Activated T-helper 9 cell treated with anti-CD3 and anti-CD28 coated beads, Interleukin-2, amount 50 U/mL, for 16 hours (primary cell): Measurements from ENCODE around the gene RARRES2.
A peak's percentile ranks its signal among the peaks of the same experiment; 100 is the strongest.

ENCODE experiments used
- DNase-seq: peaks from one replicate; pipeline ENCODE4 v3.0.0-alpha.2; 2020; ENCODE audit warnings: low read depth

The RARRES2 gene

DNA sequence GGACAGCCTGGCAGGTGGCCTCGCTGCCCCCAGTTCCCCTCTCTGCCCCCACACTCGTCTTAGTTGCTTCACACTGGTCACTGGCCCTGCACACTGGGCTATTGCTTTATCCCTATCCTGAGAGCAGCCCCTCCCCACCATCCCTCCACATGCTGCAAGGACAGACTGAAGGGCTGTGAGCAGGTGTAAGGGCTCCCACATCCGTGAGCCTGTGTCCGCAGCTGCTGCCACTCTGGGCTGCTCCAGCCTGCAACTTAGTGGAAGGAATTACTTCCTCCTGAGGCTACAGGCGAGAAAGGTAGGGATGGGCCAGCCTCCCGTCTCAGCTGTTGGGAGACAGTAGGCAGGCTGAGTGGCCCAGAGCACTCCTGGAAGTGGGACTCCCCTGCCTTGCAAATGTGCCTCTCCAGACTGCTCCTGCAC lies 3.8 kb downstream of the RARRES2 start:
- no peak for DNase-seq

DNA sequence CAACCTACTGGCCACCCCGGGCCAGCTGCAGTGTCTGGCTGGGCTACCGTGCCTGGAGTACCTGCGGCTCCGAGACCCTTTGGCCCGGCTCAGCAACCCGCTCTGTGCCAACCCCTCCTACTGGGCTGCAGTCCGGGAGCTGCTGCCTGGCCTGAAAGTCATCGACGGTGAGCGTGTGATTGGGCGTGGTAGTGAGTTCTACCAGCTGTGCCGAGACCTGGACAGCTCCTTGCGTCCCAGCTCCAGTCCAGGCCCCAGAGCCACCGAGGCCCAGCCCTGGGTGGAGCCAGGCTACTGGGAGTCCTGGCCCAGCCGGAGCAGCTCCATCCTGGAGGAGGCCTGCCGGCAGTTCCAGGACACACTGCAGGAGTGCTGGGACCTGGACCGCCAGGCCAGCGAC lies 4.2 kb downstream of the RARRES2 start:
- DNase-seq = no peak

DNA sequence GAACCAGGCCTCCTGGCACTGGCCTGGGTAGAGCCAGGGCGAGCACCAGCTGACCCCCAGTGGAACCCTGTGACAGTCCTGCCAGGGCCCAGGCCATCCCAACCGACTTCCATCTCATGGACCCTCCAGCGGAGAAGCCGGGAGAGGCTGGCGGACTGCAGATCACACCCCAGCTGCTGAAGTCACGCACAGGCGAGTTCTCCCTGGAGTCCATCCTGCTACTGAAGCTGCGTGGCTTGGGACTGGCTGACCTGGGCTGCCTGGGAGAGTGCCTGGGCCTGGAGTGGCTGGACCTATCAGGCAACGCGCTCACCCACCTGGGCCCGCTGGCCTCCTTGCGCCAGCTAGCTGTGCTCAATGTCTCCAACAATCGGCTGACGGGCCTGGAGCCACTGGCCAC lies 4.7 kb downstream of the RARRES2 start:
- no peak for DNase-seq

DNA sequence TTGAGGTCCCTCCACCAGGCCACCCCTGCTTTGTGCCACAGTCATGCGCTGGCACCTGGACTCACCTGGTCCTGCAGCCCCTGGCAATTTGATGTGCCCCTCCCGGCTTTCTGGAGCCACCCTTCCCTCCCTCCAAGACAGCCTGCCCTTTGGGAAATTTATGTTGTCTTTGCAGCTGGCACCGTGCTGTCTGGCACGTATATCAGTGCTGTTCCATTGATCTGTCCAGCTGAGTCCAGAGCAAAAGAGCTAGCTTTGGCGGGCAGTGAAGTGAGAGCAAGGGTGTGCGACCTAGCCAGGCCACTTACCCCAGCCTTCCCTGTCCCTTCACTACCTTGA lies 5.7 kb downstream of the RARRES2 start:
- DNase-seq = no peak

DNA sequence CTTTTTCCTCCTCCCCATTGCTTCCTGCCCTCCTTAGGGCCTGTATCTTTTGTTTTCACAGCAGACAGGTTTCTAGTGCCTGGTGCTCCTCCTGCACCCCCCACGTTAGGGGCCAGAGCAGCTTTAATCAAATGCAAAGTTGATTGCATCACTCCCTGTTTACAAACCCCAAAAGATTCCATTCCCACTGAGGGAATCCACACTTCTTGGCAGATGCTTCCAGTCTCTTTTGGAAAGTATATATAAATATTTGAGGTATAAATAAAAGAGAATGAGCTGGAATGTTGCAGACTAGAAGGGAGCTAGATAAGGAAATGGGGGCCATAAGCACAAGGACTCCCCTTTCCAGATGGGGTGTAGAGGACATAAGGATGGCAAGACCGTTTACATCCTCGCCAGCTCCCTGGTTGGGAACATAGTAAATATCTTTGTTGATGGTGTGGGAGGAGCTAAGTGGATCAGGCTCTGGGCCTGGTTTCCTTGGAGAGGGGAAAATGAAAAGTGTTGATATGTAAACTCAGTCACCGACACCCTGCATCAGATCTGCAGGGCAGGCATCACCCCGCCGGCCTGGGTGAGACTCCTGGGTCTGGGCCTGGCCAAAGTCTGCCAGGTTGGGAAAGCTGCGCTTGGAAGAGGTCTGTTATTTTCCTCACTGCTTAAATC lies 6.2 kb downstream of the RARRES2 start:
- no peak for DNase-seq

DNA sequence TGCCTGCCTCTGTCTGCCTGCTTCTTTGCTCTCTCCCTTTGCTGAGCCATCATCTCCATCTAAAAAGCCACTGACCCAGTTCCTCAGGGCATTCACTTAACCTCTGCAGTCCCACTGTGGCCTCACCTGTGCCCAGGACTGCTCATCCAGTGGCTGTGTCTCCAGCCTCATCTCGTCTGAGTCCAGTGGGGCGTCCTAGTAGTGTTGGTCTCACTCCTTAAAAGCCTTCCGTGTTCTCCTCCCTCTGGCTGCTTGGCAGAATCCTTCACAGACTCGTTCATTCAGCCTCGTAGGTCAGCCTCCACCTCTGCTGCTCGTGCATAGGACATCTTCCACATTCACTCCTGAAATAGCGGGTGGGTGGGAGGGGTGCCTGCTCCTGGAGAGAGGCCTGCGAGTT lies 7.3 kb downstream of the RARRES2 start:
- no peak for DNase-seq

DNA sequence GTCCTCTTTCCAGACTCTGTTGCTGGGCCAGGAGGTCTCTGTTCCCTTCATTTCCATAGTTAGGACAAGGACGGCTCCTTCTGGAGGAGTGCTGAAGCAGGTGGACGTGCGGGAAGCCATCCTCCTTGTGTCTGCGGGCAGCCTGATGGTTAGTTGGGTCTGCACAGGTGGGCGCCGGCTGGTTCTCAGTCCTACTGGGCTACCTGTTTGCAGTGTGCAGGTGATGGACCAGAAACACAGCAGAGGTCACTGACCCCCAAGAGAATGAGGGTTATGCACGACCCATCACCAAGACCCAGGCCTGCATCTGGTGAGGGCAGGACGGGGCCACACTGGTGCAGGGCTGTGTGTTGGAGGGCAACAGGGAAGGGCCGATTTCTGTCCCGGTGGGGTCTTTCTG lies 7.8 kb downstream of the RARRES2 start:
- no peak for DNase-seq

DNA sequence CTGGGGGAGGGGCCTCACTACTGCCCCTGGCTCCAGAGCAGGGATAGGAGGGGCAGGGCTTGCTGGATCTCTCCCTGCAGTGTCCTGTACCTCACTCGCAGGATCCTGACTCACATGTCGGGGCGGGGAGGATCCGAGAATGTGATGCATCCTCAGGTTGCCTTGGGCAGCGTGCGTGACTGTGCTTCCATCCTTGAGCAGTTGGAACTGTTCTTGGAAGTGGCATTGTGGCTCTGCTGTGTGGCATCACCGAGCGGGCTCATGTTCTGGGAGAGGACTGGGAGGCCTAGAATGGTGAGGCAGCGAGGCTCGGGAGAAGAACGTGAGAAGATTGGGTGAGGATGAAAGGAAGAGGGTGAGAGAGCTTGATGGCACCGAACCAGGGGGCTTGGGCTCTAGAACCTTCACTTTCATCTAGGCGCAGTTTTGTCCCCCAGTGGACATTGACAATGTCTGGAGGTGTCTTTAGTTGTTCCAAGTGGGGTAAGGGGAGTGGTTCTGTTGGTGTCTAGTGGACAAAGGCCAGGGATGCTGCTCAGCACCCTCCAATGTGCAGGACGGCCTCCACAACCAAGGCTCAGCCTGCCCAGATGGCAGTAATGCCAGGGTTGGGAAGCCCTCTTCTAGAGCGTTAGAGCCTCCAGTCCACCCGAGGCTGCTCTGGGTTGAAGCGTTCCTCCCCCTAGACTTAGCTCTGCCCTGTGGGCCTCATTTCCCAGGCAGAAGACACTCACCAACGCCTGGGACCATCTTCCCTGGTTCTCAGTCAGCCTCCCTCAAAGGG lies 8.4 kb downstream of the RARRES2 start:
- no peak for DNase-seq

DNA sequence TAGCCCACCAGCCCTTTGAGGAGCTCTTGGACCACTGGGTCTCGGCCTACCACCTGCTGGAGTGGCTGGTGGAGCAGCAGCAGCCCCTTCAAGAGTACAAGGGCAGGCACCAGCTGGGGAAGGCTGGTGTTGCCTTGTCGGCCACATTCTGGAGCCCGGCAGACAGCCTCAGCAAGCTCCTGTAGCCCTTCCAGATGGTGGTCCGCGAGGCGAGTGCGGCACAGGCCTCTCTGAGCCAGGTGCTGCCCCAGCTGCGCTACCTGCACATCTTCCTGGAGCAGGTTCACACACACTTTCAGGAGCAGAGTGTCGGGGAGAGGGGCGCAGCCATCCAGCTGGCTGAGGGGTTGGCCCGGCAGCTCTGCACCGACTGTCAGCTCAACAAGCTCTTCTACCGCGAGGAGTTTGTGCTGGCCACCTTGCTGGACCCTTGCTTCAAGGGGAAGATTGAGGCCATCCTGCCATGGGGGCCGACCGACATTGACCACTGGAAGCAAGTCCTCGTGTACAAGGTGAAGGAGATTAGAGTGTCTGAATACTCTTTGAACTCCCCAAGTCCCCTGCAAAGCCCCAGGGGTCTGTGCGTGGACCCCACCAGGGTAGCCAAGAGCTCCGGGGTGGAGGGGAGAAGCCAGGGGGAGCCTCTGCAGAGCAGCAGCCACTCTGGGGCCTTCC lies 11.1 kb downstream of the RARRES2 start:
- DNase-seq = no peak

DNA sequence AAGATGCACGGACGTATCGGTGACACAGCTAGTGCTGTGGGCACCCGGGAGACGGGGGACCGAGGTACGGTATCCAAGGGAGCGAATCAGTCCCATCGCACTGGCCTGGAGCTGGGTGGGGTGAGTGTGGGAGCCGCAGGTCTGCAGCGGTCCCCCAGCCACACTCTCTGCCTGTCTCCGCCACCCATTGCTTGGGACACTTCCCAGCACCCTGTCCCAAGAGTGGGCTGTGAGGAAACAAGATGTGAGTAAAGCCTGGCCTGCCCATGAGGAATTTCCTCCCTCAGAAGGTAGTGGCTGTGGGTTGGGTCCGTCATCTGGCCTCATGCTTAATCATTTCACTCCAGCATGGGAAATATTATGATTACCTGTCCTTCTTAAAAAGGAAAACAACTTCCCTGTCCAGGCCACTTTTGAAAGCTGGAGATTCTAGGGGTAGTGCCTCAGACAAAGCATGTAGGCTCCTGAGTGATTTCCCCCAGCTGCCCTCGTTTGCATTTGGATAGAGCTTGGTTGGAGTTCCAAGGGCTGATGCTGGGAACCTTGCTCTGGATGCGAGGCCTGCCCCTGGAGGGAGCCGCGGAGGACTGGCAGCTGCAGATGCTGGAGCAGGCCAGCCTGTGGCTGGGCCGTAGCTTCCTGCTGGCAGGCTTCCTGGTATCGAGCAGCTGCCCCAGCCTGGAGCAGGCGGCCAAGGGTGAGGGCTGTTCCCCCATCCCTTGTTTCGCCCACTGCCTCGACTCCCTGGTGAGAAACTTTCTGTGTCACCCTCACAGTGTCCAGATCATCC lies 11.9 kb downstream of the RARRES2 start:
- DNase-seq = no peak

DNA sequence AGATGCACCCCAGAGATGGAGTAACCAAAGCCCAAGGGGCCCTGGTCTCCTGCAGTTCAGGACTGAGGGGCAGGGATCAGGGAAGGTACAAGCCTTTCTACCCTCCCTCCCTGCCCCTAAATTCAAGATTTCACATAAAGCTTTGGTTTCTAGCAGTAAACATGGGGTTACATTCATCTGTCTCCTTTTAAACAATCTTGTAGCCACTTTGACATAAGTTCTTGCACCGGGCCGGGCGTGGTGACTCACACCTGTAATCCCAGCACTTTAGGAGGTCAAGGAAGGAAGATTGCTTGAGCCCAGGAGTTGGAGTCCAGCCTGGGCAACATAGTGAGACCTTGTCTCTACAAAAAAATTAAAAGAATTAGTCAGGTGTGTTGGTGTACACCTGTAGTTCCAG lies 14.1 kb downstream of the RARRES2 start:
- DNase-seq = no peak

DNA sequence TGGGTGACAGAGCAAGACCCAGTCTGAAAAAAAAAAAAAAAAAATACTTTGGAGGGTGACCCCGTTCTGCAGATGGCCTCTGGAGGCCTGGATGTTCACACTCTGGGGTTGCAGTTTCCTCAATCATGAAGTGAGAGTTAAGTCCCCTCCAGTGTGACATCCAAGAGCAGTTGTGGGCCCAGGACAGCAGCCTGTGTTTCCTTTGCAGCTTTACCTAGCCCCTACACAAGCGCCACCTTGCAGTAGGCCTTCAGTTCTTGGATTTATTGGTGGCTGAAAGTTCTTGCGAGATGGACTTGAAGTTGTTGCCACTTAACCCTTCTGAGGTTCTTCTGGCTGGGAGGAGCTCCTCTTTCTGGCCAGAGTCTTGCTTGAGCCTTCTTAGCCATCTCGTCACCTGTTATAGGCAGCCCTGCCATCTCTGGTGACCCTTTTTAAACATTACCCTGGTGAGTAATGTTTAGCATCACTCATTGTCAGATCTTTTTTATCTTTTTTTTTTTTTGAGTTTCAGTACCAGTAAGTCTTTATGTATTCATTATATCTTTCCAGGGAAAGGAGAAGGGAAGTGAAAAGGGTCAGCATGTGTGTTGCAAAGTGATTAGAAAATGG lies 14.7 kb downstream of the RARRES2 start:
- DNase-seq = no peak

DNA sequence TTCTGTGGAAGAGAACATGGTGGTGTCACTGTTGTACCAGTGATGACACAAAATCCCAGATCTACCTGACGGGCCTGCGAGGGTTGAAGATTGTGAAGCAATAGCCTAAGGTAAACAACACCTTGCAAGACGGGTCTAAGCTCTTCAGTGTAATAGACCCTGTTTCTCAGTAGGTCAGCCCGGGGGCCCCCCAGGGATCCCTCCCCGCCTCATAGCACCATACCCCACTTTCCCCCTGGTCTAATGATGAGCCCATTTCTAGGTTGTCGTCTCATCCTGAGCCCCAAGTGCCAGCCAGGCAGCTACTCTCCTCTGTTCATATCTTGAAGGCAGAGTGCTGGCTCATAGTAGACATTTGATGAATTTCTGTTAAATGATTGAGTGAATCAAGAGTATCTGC lies 15.5 kb downstream of the RARRES2 start:
- no peak for DNase-seq

DNA sequence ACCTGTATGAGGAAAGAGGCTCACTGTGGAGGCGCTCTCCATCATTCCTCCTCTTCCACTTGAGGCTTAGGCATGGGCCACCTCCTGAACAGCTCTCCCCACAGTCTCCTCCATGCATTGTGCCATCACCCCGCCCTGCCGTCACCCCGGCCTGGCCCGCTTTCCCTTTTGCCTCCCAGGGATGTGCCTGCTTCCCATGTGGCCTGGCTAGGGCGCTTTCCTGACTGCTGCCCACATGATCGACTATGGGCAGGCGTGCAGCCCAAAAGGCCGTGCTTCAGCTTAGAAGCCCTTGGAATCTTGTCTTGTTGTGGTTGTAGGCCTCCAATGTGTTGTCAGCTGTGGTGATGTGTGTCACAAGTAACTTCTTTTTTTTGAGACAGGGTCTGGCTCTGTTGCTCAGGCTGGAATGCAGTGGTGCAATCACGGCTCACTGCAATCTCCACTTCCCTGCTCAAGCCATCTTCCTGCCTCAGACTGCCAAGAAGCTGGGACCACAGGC lies 16.3 kb downstream of the RARRES2 start:
- no peak for DNase-seq

DNA sequence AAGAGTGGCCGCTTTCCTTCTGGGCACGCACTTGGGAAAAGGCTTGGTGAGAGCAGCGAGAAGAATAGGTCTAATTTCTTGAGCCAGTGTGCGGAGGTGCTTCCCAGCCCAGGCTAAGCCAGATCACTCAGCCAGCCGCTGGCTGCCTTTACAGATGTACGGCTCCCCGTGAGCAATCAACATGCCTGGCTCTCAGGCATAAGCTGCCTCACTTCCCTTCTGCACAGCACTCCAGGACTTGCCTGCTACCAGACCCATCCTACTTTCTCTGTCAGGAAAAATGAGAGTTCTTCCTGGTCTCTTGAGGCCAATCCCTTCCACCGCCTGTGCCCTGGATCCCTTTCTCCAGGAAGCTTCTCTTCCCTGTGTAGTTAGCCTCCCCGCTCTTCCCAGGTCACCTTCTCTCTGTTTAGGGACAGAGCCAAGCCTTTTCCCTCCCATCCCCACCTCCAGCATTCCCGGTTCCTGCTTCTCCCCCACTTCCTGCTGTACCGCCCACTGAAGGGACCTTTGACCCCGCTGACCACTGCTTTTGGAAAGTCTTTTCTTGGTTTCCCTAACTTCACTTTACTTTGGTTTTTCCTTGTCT lies 17.0 kb downstream of the RARRES2 start:
- DNase-seq = no peak

DNA sequence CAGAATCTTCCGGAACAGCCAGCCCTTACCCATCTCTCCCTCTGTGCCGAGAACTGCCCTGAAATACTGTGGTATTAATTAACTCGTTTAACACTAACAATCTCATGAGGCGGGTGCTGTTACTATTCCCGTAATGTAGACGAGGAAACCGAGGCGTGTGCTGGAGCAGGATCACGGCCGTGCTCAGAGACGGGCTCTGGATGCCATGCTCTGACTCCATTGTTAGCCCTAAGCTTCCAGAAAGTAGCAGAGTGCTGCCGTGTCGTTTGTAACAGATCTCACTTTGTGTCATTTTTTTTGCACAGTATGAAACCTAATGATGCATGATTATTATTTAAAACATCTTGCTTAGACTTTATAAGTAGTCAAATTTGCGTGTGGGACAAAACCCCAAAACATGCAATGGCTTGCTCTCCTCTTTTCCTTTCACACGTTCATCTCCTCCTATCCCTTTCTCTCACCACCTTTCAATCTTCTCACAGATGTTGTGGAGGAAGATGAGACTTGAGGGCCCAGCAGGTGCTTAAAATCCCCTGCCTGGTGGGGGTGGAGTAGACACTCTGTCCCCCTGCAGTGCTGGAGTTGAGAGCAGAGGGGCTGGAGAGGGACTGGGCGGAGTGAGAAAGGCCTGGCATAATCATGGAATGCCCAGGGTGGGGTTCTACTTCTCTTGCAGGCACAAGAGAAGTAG lies 17.6 kb downstream of the RARRES2 start:
- DNase-seq = no peak

DNA sequence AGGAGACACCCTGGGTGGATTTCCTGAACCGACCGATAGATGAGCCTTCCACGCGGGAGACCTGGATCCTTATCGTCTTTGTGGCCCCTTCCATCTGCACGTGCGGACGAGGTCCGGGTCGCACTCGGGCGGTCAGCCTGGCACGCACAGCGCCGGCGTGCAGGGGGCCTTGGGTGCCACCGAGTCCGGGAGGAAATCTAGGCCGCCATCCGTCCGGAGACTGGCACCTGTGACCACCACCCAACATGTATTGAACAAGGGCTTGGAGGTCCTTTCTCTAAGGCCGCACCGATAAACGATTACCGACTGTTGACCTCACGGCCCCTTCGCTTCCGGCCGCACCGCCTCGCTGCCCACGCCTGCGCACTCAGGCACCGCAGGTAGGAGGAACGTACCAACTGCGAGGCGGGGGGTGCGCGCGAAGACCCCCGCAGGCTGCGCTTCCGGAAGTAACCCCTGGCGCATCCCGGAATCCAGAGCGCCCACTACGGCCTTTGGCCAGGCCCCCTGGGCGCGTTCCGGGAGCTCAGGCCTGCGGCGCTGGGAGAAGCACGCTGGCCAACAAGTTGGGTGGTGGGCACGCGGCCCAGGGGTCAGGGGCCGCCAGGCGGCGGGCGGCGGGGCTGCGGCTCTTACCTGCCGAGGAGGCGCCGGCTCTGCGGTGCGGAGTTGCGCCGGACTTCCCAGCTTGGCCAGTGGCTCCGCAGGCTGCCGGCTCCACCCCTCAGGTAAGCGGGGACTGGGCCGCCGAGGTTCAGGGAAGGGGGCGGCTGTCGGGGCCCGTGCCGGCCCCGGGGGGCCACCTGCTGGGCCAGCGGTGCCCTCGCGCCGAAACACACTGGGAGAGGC lies 18.4 kb downstream of the RARRES2 start, which contains the start of the genes ACTR3C and LRRC61:
Gene ACTR3C (minus strand): TSS at position 713 of the 849 bp plus-strand sequence. CDS start 28,249 bp downstream, outside the sequence.
Gene LRRC61 (plus strand): TSS at position 523 of the 849 bp plus-strand sequence. CDS start 13,507 bp downstream, outside the sequence.
- peak; percentile 45 for DNase-seq

DNA sequence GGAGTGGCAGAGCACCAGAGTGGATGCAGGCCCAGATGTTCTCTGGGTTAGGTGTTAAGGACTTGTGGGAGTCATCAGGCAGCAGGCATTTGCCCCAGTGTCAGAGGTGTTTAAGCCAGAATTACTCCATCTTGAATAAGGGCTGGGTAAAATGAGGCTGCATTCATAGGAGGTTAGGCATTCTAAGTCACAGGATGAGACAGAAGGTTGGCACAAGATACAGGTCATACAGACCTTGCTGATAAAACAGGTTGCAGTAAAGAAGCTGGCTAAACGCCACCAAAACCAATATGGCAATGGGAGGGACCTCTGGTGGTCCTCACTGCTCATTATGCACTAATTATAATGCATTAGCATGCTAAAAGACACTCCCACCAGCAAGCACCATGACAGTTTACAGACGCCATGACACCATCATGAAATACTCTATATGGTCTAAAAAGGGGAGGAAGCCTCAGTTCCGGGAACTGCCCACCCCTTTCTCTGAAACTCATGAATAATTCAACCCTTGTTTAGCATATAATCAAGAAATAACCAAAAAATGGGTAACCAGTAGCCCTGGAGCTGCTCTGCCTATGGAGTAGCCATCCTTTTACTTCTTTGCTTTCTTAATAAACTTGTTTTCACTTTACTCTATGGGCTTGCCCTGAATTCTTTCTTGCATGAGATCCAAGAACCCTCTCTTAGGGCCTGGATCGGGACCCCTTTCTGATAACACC lies 19.2 kb downstream of the RARRES2 start:
- DNase-seq = peak; percentile 31

DNA sequence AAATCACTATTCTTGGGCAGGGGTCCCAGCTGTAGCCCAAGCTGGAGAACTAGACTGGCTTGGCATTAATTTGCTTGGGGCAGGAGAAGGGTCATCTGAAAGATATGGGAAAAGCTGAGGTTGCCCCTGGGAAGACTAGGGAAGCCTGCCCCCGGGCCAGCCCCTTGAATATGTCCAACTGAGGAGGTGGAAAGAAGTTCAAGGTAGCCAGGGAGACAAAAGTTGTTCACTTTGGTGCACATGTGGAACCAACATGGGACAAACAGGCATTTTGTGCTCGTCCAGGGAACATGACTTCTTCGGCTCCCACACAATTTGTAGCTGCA lies 19.7 kb downstream of the RARRES2 start:
- no peak for DNase-seq
